SIG-M5 (cell line): ENCODE data around the gene AGER.
"Not testable (repeated sequence)": the region's sequence is repeated elsewhere in the genome, so short reads cannot be mapped to it uniquely, and the experiment has no call there.

Experiments used
- DNase-seq: peaks from one replicate; lab custom pipeline; 2025; lab: John Stamatoyannopoulos, UW

The AGER gene

DNA sequence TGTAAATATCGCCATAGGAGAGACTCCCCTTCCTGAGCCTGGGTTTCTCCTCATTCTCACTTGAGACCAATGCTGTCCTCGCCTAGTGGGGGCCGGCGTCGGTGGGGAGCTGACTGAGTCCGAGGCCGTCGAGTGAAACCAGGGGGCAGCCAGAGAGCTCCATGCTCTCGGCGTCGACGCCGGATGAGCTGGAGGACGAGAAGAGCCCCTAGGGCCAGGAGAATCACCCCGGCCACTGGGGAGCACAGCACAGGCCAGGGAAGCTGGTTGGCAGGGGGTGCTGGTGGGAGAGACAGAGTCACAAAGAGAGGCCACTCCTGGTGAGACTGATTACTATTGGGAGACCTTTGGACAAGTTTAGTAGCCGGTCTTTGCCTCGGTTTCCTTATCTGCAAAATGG lies 14.8 kb upstream of the AGER start:
- no peak for DNase-seq

- DNase-seq, result no peak
These were observed 14.3 kb upstream of the AGER start for GRCh38 chr6:32198345-32198696.

DNA sequence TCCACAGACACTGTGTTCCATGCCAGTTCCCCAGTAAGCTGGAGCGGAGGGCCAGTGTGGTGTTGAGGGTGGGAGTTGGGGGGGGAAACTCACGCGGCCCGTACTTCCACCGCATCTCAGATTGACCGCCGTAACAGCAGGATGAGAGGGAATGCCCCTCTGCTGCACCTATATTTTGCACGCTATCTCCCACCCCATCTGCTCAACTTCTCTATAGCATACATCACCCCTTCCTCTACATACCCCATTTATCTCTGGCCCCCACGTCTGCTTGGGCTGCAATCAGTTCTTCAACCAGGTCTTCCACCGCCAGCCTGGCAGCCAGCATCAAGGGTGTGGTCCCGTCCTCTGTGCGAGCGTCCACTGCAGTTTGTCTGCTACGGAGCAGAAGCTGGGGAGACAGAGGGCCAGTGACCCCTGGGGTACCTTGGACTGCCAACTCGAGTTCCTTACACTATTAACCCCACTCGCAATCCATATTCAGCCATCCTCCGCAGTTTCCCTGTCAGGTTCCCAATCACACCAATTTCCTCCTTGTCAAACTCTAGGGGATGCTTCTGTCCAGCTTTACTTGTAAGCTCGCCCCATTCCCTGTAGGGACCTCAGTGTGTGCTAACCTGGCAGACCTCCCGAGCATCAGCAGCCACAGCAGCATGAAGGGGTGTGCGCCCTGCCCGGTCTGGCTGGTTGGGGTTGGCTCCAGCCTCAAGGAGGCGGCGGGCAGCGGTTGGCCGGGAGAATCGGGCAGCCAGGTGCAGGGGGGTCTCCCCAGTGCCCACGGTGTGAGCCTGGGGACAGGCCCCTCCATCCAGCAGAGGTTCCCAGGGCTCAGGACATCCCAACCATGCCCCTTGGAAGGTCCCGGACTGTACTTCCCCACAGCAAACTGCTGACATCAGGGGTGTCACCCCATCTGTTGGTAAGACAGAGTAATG lies 12.9 kb upstream of the AGER start:
- DNase-seq, result no peak

GRCh38 chr6:32195902-32196681 lies 12.0 kb upstream of the AGER start:
- DNase-seq, result no peak

DNA sequence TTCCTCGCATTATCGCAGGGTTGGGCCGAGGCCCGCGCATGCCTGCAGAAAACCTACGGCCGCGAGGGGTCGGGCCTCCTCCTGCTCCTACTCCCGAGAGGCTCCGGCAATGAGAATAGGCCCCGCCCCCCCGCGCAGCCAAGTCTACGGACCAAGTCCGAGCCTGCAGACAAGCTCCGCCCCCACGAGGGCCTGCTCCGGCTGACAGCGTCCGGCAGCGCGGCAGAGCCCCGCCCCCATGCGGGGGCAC lies 11.5 kb upstream of the AGER start:
- peak; percentile 88 for DNase-seq

DNA sequence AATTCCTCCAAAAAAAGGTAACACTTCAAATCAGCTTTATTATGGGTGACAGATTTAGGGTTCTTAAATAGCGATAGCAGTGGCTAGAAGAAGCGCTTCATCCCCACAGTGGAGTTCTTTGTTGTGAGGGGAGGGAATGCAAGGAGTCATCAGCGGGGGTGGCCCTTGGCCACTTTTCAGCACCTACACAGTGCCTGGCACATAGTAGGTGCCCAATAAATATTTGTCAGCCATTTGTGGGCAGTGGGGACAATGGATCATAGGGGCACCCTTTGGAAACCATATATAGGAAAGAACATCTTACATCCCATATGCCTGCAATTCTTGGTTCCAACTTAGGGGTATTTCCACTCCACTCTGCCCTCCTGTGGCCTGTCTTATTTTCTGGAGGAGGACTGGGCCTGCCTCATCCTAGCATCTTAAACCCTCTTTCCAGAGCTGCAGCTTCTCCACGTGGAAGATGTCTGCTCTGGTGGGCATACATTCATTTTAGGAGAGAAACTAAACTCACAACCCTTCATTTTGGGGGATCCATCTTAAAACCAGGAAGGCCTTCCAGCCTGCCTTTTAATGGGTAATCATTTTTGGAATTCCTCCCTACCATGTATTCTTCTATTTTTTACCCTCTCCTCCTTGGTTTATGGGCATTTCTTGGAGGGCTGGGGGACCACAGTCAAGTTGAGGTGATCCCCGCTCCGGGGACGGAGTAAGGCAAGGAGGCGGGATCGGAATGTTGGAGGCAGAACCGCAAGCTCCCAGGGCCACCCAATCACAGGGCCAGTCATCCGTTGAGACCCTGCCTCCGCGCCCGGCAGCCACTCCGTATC lies 11.0 kb upstream of the AGER start:
- DNase-seq, result no peak

GRCh38 chr6:32194388-32194787 lies 10.3 kb upstream of the AGER start:
- DNase-seq, result no peak

GRCh38 chr6:32193096-32193495 lies 9.0 kb upstream of the AGER start:
- not testable (repeated sequence) for DNase-seq

DNA sequence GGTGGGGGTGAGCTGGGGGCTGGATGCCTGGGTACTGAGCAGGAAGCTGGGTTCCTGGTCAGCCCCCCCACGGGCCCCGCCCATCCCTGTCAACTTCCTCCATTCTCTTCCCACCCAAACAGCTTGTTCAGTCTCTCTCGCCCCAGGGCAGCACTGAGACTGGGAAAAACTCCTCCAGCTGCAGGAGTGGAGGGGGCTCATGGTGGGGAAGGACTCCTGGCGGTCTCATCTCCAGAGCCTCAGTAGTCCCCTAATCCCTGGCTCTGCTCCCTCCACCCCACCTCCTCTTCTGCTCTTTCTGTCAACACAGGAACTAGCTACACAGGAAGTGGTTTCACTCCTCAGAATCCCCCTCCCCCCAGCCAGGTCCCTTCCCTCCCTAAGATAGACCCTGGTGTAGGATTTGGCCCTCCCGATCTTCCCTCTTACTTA lies 8.6 kb upstream of the AGER start, which contains the start of gene GPSM3:
Gene GPSM3, minus strand, starts transcription at position 36 of the 432 bp plus-strand sequence. CDS start 130 bp downstream, outside the sequence.
- peak; percentile 8 for DNase-seq

DNA sequence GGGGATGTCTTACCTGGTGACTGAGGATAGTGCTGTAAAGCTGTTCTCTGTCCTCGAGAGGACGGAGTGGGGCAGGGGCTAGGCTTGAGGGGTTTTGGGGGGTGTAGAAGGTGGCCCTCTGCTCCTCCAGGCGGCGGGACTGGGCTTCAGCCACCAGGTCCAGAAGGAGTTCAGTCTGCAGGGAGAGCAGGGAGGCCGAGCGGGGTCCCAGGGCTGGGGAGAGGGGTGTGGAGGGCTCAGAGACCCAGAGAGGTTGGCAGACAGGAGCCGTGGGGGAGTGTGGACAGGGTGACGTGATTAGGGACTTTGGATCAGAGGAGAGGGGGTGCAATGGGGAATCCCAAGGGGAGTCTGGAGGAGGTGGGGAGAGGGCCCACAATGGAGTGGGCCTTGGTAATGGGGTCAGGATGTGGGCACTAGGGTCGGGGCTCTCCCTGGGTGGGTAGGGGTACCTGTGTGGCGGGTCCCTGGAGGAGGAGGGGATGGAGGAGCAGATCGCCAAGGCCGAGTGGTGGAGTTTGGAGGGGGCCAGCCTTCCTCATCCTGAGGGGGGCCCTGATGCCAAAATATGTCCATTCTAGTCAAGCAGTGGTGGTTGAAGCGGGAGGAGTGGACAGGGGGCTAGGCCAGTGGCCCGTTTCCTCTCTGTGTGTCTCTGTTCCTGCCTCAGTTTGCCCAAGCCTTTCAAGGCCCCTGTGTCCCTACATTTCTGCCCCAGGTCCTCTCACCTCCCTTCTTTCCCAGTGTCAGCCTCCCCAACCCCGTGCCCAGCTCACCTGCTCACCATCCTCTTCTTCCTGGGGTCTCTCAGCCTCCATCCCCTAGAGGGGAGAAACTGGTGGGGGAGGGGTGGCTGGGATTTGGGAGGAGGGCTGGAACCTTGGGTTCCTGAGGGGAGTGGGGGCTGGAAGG lies 7.9 kb upstream of the AGER start:
- no peak for DNase-seq

DNA sequence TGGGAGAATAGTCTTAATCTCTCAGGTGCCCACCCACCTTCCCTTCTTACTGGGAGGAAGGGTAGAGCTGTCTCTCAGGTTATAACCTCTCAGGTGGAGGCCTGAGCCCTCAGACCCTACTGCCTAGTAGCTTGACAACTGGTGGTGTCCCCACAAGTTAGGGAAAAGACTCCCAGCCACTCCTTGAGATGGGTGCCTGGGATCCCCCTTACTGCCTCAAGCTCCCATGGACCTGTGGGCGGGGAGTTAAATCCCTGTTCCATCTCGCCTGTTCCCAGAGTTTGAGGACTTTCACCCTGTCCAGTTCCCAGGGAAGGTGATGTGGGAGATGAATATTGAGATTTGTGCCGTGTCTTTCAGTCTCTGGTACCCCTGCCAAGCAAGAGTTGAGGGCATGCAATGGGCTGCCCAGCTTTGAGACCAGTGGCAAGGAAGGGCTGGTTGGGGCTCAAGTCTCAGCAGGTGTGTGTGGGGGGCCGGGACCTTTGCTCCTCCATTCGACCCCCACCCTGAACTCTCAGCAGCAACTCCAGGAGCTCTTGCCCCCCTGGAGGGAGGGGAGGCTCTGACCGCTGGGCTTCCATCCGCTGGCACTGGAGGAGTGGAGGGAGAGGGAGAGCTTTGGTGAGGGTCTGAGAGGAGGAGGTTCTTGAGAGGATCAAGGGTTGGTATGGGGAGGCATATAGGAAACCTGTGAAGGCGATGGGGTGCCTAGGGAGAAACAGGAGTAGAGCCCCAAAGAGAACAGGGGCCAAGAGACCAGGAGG lies 7.0 kb upstream of the AGER start:
- no peak for DNase-seq

- DNase-seq, result peak; percentile 20
These were observed 6.2 kb upstream of the AGER start, which contains the start of gene PBX2 for GRCh38 chr6:32190054-32190851. Gene PBX2, minus strand, starts transcription at chr6:32190202. Its CDS starts 287 bp downstream, at chr6:32189915.

GRCh38 chr6:32189742-32190053 lies 5.6 kb upstream of the AGER start:
- no peak for DNase-seq

GRCh38 chr6:32189069-32189741 lies 5.2 kb upstream of the AGER start:
- no peak for DNase-seq

DNA sequence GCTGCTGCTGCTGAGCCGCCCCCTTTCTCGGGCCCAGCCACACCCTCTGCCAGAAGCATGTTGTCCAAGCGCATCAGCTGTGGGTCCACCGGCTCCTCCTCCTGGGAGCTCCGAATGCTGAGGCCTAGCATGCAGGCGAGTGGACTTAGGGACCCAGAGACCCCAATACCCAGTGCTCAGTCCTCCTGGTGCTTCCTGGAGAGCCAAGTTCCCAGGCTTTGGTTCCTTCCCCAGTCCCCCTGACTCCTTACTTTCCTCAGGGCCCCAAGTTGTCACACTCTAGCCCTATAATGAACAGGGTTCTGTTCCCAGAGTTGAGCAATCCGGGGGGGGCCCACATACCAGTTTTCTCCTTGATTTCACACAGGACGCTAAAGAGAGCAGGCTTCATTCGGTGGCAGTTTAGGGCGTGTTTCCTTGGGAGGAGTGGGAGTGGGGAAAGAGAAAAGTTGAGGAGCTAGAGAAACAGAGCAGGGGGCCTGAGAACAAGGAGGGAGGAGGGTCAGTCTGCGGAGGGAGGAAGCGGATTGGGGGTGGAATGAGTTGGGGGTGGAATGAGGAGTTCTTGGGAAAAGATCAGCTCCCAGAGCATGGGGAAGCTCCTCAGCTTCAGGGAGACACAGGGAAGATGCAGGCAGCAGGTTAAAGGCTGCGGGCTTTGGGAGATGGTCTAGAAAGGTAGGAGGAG lies 4.5 kb upstream of the AGER start:
- no peak for DNase-seq

DNA sequence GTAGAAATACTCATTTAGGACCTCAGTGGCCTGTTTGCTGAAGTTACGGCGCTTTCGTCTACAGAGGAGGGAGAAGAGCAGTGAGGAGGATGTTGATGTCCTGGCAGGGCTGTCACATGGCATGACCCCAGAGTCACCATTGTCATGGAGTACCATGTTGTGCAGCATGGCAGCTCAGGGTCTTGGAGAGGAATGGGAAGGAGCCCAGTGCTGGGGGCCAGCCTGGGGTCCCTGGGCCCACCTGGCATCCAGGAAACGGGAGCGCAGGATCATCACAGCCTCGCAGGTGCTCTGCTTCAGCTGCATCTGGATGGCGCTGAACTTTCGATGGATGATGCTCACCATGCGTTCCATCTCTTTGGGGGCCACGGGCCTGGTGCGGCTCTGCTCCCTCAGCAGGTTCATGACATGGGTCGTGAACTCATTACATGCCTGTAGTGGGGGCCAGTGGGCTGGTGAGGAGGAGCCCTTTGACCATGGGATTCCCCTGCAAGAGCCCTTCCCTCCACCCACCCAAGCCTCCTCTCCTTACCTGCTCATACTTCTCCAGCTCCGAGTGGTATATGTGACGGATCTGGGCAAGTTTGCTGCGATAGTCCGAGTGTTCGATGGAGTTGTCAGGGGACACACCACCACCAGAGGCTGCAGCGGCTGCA lies 3.8 kb upstream of the AGER start:
- not testable (repeated sequence) for DNase-seq

DNA sequence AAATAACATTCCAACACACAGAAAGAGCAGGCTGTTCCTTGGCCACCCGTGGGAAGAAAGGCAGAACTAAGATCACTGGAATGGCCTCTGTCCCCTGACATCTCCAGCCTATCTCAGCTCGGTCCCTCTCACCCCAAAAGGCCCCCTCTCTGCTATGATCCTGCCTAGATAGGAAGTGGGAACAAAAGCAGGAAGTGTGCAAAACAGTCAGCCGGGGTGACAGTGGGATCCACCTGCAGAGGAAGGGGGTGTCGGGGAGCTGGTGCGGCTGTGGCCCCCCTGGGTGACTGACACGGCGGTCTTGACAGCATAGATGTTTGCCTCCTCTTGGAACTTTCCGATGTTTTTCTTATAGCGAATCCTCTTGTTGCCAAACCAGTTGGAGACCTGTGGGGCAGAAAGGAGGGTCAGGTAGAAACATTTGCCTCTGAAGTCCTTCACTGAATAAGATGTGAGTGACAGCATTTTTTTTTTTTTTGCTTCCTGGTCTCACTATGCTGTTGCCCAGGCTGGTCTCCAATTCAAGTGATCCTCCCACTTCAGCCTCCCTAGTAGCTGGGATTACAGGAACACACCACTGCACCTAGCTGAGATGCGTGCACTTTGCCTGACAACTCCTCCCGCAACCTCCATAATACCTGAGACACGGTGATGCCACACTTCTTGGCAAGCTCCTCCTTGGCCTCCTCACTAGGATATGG lies 3.1 kb upstream of the AGER start:
- no peak for DNase-seq
